ENCODE data around the gene ABCB11.

Gene ABCB11

GRCh38 chr2:168926621-168927386 lies 104.3 kb downstream of the ABCB11 start:
- peaks cover 5% of the 10 kb centered on the region for H3K27me3 ChIP-seq (ENCODE audit: insufficient read depth, poor library complexity, severe bottlenecking)

GRCh38 chr2:168920504-168921157 lies 110.5 kb downstream of the ABCB11 start:
- TF ChIP-seq POLR2AphosphoS5 (IDR thresholded peaks at IDR 0.05; ENCODE audit: low read depth): no peak
- TF ChIP-seq CTCF (IDR thresholded peaks at IDR 0.05; ENCODE audit: insufficient read depth, low read length): peak; percentile 40
- DNase-seq (ENCODE audit: low read depth in 1 of 2, low spot score in 1 of 2): peak in 1 of 2 experiments; percentile 9
- Histone ChIP-seq H3K4me3 (replicated peaks; ENCODE audit: insufficient read depth, low read length) (no peak overlapping the region), H3K27me3 (ENCODE audit: insufficient read depth, poor library complexity, severe bottlenecking) (peaks cover 2% of the 10 kb centered on the region), H3K27ac (replicated peaks) (no peak overlapping the region)

More at GRCh38 chr2:168926621-168927386, 104.3 kb downstream of the ABCB11 start:
- Histone ChIP-seq H3K27ac (replicated peaks) (no peak overlapping the region), H3K4me3 (replicated peaks; ENCODE audit: insufficient read depth, low read length) (no peak overlapping the region)
- no peak for DNase-seq (ENCODE audit: low read depth in 1 of 2, low spot score in 1 of 2)
- TF ChIP-seq CTCF (IDR thresholded peaks at IDR 0.05; ENCODE audit: insufficient read depth, low read length) (no peak), POLR2AphosphoS5 (IDR thresholded peaks at IDR 0.05; ENCODE audit: low read depth) (no peak), REST (IDR thresholded peaks at IDR 0.05; ENCODE audit: insufficient replicate concordance, low read depth) (no peak), GABPA (IDR thresholded peaks at IDR 0.05; ENCODE audit: low read depth) (no peak)

GRCh38 chr2:168916331-168916675 lies 114.8 kb downstream of the ABCB11 start:
- H3K4me3 ChIP-seq (replicated peaks; ENCODE audit: insufficient read depth, low read length): no peak overlapping the region
- TF ChIP-seq GABPA (IDR thresholded peaks at IDR 0.05; ENCODE audit: low read depth): no peak
- TF ChIP-seq SPI1 (IDR thresholded peaks at IDR 0.05; ENCODE audit: borderline replicate concordance, low read depth): no peak
- TF ChIP-seq CTCF (IDR thresholded peaks at IDR 0.05; ENCODE audit: insufficient read depth, low read length): no peak
- TF ChIP-seq POLR2AphosphoS5 (IDR thresholded peaks at IDR 0.05; ENCODE audit: low read depth): no peak
- no peak for TF ChIP-seq REST (IDR thresholded peaks at IDR 0.05; ENCODE audit: insufficient replicate concordance, low read depth)
- H3K27ac ChIP-seq (replicated peaks): no peak overlapping the region
- DNase-seq (ENCODE audit: low read depth in 1 of 2, low spot score in 1 of 2): no peak
- no peaks in the 10 kb centered on the region for H3K27me3 ChIP-seq (ENCODE audit: insufficient read depth, poor library complexity, severe bottlenecking)
